OCI-LY1 (cell line): ENCODE data around the gene IRS1.

Experiments used
- H2AFZ ChIP-seq: fragments of 200-600 bp; sonication (generic), shearing (Covaris generic); 2 replicates; pipeline ENCODE4 v1.6.0; 2014; ENCODE audit warnings: antibody characterized with exemption, mild to moderate bottlenecking, low read length
- H3F3A ChIP-seq: fragments of 200-600 bp; sonication (generic), shearing (Covaris generic); 2 replicates; pipeline ENCODE4 v1.6.0; 2014; ENCODE audit warnings: mild to moderate bottlenecking, antibody characterized with exemption, low read length, moderate library complexity; ENCODE audit not compliant: insufficient read depth
- H3K27ac ChIP-seq: fragments of 200-600 bp; sonication (generic); 2 replicates; pipeline ENCODE4 v1.5.1; 2014; ENCODE audit warnings: low read length, mixed run types, mild to moderate bottlenecking, low read depth; ENCODE audit not compliant: poor library complexity, severe bottlenecking
- H3K27me3 ChIP-seq: fragments of 200-600 bp; sonication (generic); 2 replicates; pipeline ENCODE4 v1.6.0; 2014; ENCODE audit warnings: antibody characterized with exemption, mild to moderate bottlenecking, low read length, moderate library complexity; ENCODE audit not compliant: insufficient read depth
- H3K36me3 ChIP-seq: fragments of 200-600 bp; sonication (generic); 2 replicates; pipeline ENCODE4 v1.6.1; 2014; ENCODE audit warnings: mild to moderate bottlenecking, antibody characterized with exemption, low read length, moderate library complexity, mixed read lengths; ENCODE audit not compliant: insufficient read depth
- H3K4me1 ChIP-seq: fragments of 200-600 bp; sonication (generic); 2 replicates; pipeline ENCODE4 v1.5.1; 2014; ENCODE audit warnings: mild to moderate bottlenecking, low read length, moderate library complexity; ENCODE audit not compliant: insufficient read depth, severe bottlenecking
- H3K4me2 ChIP-seq: fragments of 200-600 bp; sonication (generic), shearing (Covaris generic); 2 replicates; pipeline ENCODE4 v1.6.1; 2014; ENCODE audit warnings: low read length
- H3K4me3 ChIP-seq: fragments of 200-600 bp; sonication (generic); 2 replicates; pipeline ENCODE4 v1.5.1; 2014; ENCODE audit warnings: low read length, low read depth, mild to moderate bottlenecking, mixed read lengths; ENCODE audit not compliant: poor library complexity, severe bottlenecking
- H3K79me2 ChIP-seq: fragments of 200-600 bp; shearing (Covaris generic); 2 replicates; pipeline ENCODE4 v1.6.1; 2016; ENCODE audit warnings: mixed run types, low read length, mixed read lengths; ENCODE audit not compliant: insufficient read depth
- H3K9ac ChIP-seq: fragments of 200-600 bp; sonication (generic), shearing (Covaris generic); 2 replicates; pipeline ENCODE4 v1.6.1; 2014; ENCODE audit warnings: mild to moderate bottlenecking, low read length, mixed read lengths
- H3K9me2 ChIP-seq: fragments of 200-600 bp; sonication (generic), shearing (Covaris generic); 2 replicates; pipeline ENCODE4 v1.6.1; 2014; ENCODE audit warnings: low read depth, mild to moderate bottlenecking, low read length, mixed read lengths
- H3K9me3 ChIP-seq: fragments of 200-600 bp; shearing (Covaris generic); 2 replicates; pipeline ENCODE4 v1.6.1; 2014; ENCODE audit warnings: low read length, mixed read lengths
- H4K20me1 ChIP-seq: fragments of 200-600 bp; sonication (generic), shearing (Covaris generic); 2 replicates; pipeline ENCODE4 v1.6.0; 2016; ENCODE audit warnings: mild to moderate bottlenecking, low read length; ENCODE audit not compliant: insufficient read depth
- EZH2 ChIP-seq: fragments of 200-600 bp; sonication (generic), shearing (Covaris generic); IDR thresholded peaks from 2 replicates; pipeline ENCODE4 v1.8.0; 2017; ENCODE audit warnings: borderline replicate concordance, mixed run types, mild to moderate bottlenecking, antibody characterized with exemption, low read length, moderate library complexity, mixed read lengths
- TF ChIP-seq, protein P1 (sequence below): fragments of 200-600 bp; sonication (generic), shearing (Covaris generic); IDR thresholded peaks from 2 replicates; pipeline ENCODE4 v1.5.1; 2017; ENCODE audit warnings: mild to moderate bottlenecking, antibody characterized with exemption, low read length, moderate library complexity, mixed read lengths

Gene IRS1

GRCh38 chr2:226780431-226780830 is 19.2 kb downstream of the IRS1 start:
- Histone ChIP-seq H4K20me1 (no peaks in the 10 kb centered on the region), H3K27ac (no peak overlapping the region), H3K79me2 (no peaks in the 10 kb centered on the region), H3K9me3 (peaks cover 6% of the 10 kb centered on the region), H3K4me1 (no peaks in the 10 kb centered on the region), H3K9ac (no peak overlapping the region), H3F3A (no peaks in the 10 kb centered on the region), H3K4me2 (no peak overlapping the region), H3K9me2 (no peaks in the 10 kb centered on the region), H3K27me3 (no peaks in the 10 kb centered on the region), H3K4me3 (no peak overlapping the region), H3K36me3 (peaks cover 4% of the 10 kb centered on the region; the same call in 1 of the 2 replicates), H2AFZ (no peak overlapping the region)
- TF ChIP-seq EZH2: no peak
- TF ChIP-seq, protein P1, sequence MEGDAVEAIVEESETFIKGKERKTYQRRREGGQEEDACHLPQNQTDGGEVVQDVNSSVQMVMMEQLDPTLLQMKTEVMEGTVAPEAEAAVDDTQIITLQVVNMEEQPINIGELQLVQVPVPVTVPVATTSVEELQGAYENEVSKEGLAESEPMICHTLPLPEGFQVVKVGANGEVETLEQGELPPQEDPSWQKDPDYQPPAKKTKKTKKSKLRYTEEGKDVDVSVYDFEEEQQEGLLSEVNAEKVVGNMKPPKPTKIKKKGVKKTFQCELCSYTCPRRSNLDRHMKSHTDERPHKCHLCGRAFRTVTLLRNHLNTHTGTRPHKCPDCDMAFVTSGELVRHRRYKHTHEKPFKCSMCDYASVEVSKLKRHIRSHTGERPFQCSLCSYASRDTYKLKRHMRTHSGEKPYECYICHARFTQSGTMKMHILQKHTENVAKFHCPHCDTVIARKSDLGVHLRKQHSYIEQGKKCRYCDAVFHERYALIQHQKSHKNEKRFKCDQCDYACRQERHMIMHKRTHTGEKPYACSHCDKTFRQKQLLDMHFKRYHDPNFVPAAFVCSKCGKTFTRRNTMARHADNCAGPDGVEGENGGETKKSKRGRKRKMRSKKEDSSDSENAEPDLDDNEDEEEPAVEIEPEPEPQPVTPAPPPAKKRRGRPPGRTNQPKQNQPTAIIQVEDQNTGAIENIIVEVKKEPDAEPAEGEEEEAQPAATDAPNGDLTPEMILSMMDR: no peak

DNA sequence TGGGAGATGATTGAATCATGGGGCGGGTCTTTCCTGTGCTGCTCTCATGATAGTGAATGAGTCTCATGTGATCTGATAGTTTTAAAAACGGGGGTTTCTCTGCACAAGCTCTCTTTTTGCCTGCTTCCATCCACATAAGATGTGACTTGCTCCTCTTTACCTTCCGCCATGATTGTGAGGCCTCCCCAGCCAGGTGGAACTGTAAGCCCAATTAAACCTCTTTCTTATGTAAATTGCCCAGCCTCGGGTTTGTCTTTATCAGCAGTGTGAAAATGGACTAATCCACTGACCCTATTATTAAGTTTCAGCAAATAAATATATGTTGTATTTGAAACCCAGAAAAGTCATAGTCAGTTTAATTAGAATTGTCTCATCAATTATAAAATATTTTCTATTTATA is 22.0 kb downstream of the IRS1 start:
- H3K36me3 ChIP-seq: peaks cover 10% of the 10 kb centered on the region
- no peak overlapping the region for H3K4me3 ChIP-seq
- H3K4me1 ChIP-seq: peaks cover 17% of the 10 kb centered on the region
- no peak overlapping the region for H3K9ac ChIP-seq
- H4K20me1 ChIP-seq: no peaks in the 10 kb centered on the region
- no peak for TF ChIP-seq EZH2
- TF ChIP-seq, protein P1: no peak
- H3F3A ChIP-seq: no peaks in the 10 kb centered on the region
- peaks cover 18% of the 10 kb centered on the region for H3K9me3 ChIP-seq
- H3K79me2 ChIP-seq: no peaks in the 10 kb centered on the region
- no peak overlapping the region for H3K27ac ChIP-seq
- H3K9me2 ChIP-seq: no peaks in the 10 kb centered on the region
- H2AFZ ChIP-seq: no peak overlapping the region
- H3K4me2 ChIP-seq: no peak overlapping the region
- H3K27me3 ChIP-seq: no peaks in the 10 kb centered on the region

- no peak overlapping the region for H3K4me2 ChIP-seq
- H3F3A ChIP-seq: 0 out of 2 replicates have a peak, but pooled peaks cover 6% of the 10 kb centered on the region
- H3K79me2 ChIP-seq: no peaks in the 10 kb centered on the region
- peaks cover 10% of the 10 kb centered on the region for H3K36me3 ChIP-seq
- peaks cover 18% of the 10 kb centered on the region for H3K9me3 ChIP-seq
- TF ChIP-seq, protein P1: no peak
- no peak for TF ChIP-seq EZH2
- no peak overlapping the region for H3K27ac ChIP-seq
- H3K27me3 ChIP-seq: no peaks in the 10 kb centered on the region
- H3K9ac ChIP-seq: no peak overlapping the region
- H3K9me2 ChIP-seq: no peaks in the 10 kb centered on the region
- no peak overlapping the region for H3K4me3 ChIP-seq
- peaks cover 30% of the 10 kb centered on the region for H3K4me1 ChIP-seq
- H2AFZ ChIP-seq: no peak overlapping the region
- no peaks in the 10 kb centered on the region for H4K20me1 ChIP-seq
Measured at GRCh38 chr2:226776104-226776503, 23.5 kb downstream of the IRS1 start.
